ENCODE data around the gene GCKR.
"Not testable (repeated sequence)": the region's sequence is repeated elsewhere in the genome, so short reads cannot be mapped to it uniquely, and the experiment has no call there.

Gene GCKR

GRCh38 chr2:27552941-27553340 is 56.3 kb downstream of the GCKR start:
- Histone ChIP-seq H3K27me3 (ENCODE audit: control insufficient read depth, insufficient read depth, low read length) (no peaks in the 10 kb centered on the region), H3K4me3 (ENCODE audit: low read depth, low read length) (no peak overlapping the region), H3K36me3 (ENCODE audit: control insufficient read depth, insufficient read depth, low read length) (no peaks in the 10 kb centered on the region), H3K4me1 (ENCODE audit: control insufficient read depth, insufficient read depth, low read length) (no peaks in the 10 kb centered on the region), H3K9me3 (ENCODE audit: control insufficient read depth, insufficient read depth, low read length) (no peaks in the 10 kb centered on the region), H3K9ac (ENCODE audit: low read depth, low read length) (no peak overlapping the region)

GRCh38 chr2:27554451-27554850 is 57.8 kb downstream of the GCKR start:
- not testable (repeated sequence) for H3K9me3 ChIP-seq (ENCODE audit: control insufficient read depth, insufficient read depth, low read length); H3K4me1 ChIP-seq (ENCODE audit: control insufficient read depth, insufficient read depth, low read length); H3K9ac ChIP-seq (ENCODE audit: low read depth, low read length); H3K36me3 ChIP-seq (ENCODE audit: control insufficient read depth, insufficient read depth, low read length); H3K4me3 ChIP-seq (ENCODE audit: low read depth, low read length); H3K27me3 ChIP-seq (ENCODE audit: control insufficient read depth, insufficient read depth, low read length)

- no peak overlapping the region for H3K4me3 ChIP-seq (ENCODE audit: low read depth, low read length)
- no peaks in the 10 kb centered on the region for H3K36me3 ChIP-seq (ENCODE audit: control insufficient read depth, insufficient read depth, low read length)
- no peaks in the 10 kb centered on the region for H3K27me3 ChIP-seq (ENCODE audit: control insufficient read depth, insufficient read depth, low read length)
- no peaks in the 10 kb centered on the region for H3K9me3 ChIP-seq (ENCODE audit: control insufficient read depth, insufficient read depth, low read length)
- no peak overlapping the region for H3K9ac ChIP-seq (ENCODE audit: low read depth, low read length)
- no peaks in the 10 kb centered on the region for H3K4me1 ChIP-seq (ENCODE audit: control insufficient read depth, insufficient read depth, low read length)
Observed at GRCh38 chr2:27559228-27559627, 62.6 kb downstream of the GCKR start.

- Histone ChIP-seq H3K27me3 (ENCODE audit: control insufficient read depth, insufficient read depth, low read length) (peaks cover 2% of the 10 kb centered on the region), H3K4me3 (ENCODE audit: low read depth, low read length) (no peak overlapping the region), H3K9me3 (ENCODE audit: control insufficient read depth, insufficient read depth, low read length) (no peaks in the 10 kb centered on the region), H3K36me3 (ENCODE audit: control insufficient read depth, insufficient read depth, low read length) (no peaks in the 10 kb centered on the region), H3K9ac (ENCODE audit: low read depth, low read length) (no peak overlapping the region), H3K4me1 (ENCODE audit: control insufficient read depth, insufficient read depth, low read length) (no peaks in the 10 kb centered on the region)
Observed at GRCh38 chr2:27561060-27561459, 64.4 kb downstream of the GCKR start.

GRCh38 chr2:27566628-27567027 is 70.0 kb downstream of the GCKR start:
- H3K36me3 ChIP-seq (ENCODE audit: control insufficient read depth, insufficient read depth, low read length): no peaks in the 10 kb centered on the region
- H3K9me3 ChIP-seq (ENCODE audit: control insufficient read depth, insufficient read depth, low read length): no peaks in the 10 kb centered on the region
- no peak overlapping the region for H3K9ac ChIP-seq (ENCODE audit: low read depth, low read length)
- H3K4me3 ChIP-seq (ENCODE audit: low read depth, low read length): no peak overlapping the region
- no peaks in the 10 kb centered on the region for H3K4me1 ChIP-seq (ENCODE audit: control insufficient read depth, insufficient read depth, low read length)
- peaks cover 14% of the 10 kb centered on the region for H3K27me3 ChIP-seq (ENCODE audit: control insufficient read depth, insufficient read depth, low read length)

- Histone ChIP-seq H3K4me3 (ENCODE audit: low read depth, low read length) (no peak overlapping the region), H3K9me3 (ENCODE audit: control insufficient read depth, insufficient read depth, low read length) (no peaks in the 10 kb centered on the region), H3K9ac (ENCODE audit: low read depth, low read length) (no peak overlapping the region), H3K27me3 (ENCODE audit: control insufficient read depth, insufficient read depth, low read length) (peaks cover 17% of the 10 kb centered on the region), H3K36me3 (ENCODE audit: control insufficient read depth, insufficient read depth, low read length) (no peaks in the 10 kb centered on the region), H3K4me1 (ENCODE audit: control insufficient read depth, insufficient read depth, low read length) (no peaks in the 10 kb centered on the region)
Observed at GRCh38 chr2:27569398-27569797, 72.8 kb downstream of the GCKR start.

GRCh38 chr2:27571197-27571596 is 74.6 kb downstream of the GCKR start:
- Histone ChIP-seq H3K4me1 (ENCODE audit: control insufficient read depth, insufficient read depth, low read length) (no peaks in the 10 kb centered on the region), H3K4me3 (ENCODE audit: low read depth, low read length) (no peak overlapping the region), H3K9me3 (ENCODE audit: control insufficient read depth, insufficient read depth, low read length) (no peaks in the 10 kb centered on the region), H3K36me3 (ENCODE audit: control insufficient read depth, insufficient read depth, low read length) (no peaks in the 10 kb centered on the region), H3K9ac (ENCODE audit: low read depth, low read length) (no peak overlapping the region), H3K27me3 (ENCODE audit: control insufficient read depth, insufficient read depth, low read length) (peaks cover 14% of the 10 kb centered on the region)

- H3K4me1 ChIP-seq (ENCODE audit: control insufficient read depth, insufficient read depth, low read length): no peaks in the 10 kb centered on the region
- peaks cover 14% of the 10 kb centered on the region for H3K27me3 ChIP-seq (ENCODE audit: control insufficient read depth, insufficient read depth, low read length)
- H3K9ac ChIP-seq (ENCODE audit: low read depth, low read length): no peak overlapping the region
- H3K9me3 ChIP-seq (ENCODE audit: control insufficient read depth, insufficient read depth, low read length): no peaks in the 10 kb centered on the region
- no peak overlapping the region for H3K4me3 ChIP-seq (ENCODE audit: low read depth, low read length)
- no peaks in the 10 kb centered on the region for H3K36me3 ChIP-seq (ENCODE audit: control insufficient read depth, insufficient read depth, low read length)
Observed at GRCh38 chr2:27571681-27572080, 75.0 kb downstream of the GCKR start.

- no peaks in the 10 kb centered on the region for H3K9me3 ChIP-seq (ENCODE audit: control insufficient read depth, insufficient read depth, low read length)
- H3K27me3 ChIP-seq (ENCODE audit: control insufficient read depth, insufficient read depth, low read length): peaks cover 11% of the 10 kb centered on the region
- no peak overlapping the region for H3K9ac ChIP-seq (ENCODE audit: low read depth, low read length)
- H3K4me1 ChIP-seq (ENCODE audit: control insufficient read depth, insufficient read depth, low read length): no peaks in the 10 kb centered on the region
- H3K4me3 ChIP-seq (ENCODE audit: low read depth, low read length): no peak overlapping the region
- no peaks in the 10 kb centered on the region for H3K36me3 ChIP-seq (ENCODE audit: control insufficient read depth, insufficient read depth, low read length)
Observed at GRCh38 chr2:27572439-27572838, 75.8 kb downstream of the GCKR start.

GRCh38 chr2:27572998-27573429 is 76.4 kb downstream of the GCKR start:
- no peak overlapping the region for H3K9ac ChIP-seq (ENCODE audit: low read depth, low read length)

More at GRCh38 chr2:27572998-27573429, 76.4 kb downstream of the GCKR start:
- H3K36me3 ChIP-seq (ENCODE audit: control insufficient read depth, insufficient read depth, low read length): no peaks in the 10 kb centered on the region
- no peaks in the 10 kb centered on the region for H3K4me1 ChIP-seq (ENCODE audit: control insufficient read depth, insufficient read depth, low read length)
- H3K4me3 ChIP-seq (ENCODE audit: low read depth, low read length): no peak overlapping the region
- no peaks in the 10 kb centered on the region for H3K9me3 ChIP-seq (ENCODE audit: control insufficient read depth, insufficient read depth, low read length)
- peaks cover 10% of the 10 kb centered on the region for H3K27me3 ChIP-seq (ENCODE audit: control insufficient read depth, insufficient read depth, low read length)

Measured in iPS-15b (cell line).